GM10266 (cell line): ENCODE measurements around the gene METTL17.
A peak's percentile ranks its signal among the peaks of the same experiment; 100 is the strongest.
"Not testable (repeated sequence)": the region's sequence is repeated elsewhere in the genome, so short reads cannot be mapped to it uniquely, and the experiment has no call there.

Experiments used
- DNase-seq: peaks from one replicate; pipeline ENCODE4 v3.0.0; 2012; ENCODE audit errors: extremely low spot score
- TF ChIP-seq, protein P1 (sequence below): IDR thresholded peaks from 2 replicates; pipeline ENCODE4 v1.5.1; 2012; ENCODE audit warnings: mild to moderate bottlenecking, low read depth; ENCODE audit not compliant: control insufficient read depth, insufficient read depth; ENCODE audit errors: missing control alignments

The METTL17 gene

GRCh38 chr14:20998674-20999366 lies 9.0 kb downstream of the METTL17 start, which contains the start of gene SLC39A2:
Gene SLC39A2, plus strand, starts transcription at chr14:20999293. Its CDS starts 154 bp downstream, at chr14:20999447.
- TF ChIP-seq, protein P1, sequence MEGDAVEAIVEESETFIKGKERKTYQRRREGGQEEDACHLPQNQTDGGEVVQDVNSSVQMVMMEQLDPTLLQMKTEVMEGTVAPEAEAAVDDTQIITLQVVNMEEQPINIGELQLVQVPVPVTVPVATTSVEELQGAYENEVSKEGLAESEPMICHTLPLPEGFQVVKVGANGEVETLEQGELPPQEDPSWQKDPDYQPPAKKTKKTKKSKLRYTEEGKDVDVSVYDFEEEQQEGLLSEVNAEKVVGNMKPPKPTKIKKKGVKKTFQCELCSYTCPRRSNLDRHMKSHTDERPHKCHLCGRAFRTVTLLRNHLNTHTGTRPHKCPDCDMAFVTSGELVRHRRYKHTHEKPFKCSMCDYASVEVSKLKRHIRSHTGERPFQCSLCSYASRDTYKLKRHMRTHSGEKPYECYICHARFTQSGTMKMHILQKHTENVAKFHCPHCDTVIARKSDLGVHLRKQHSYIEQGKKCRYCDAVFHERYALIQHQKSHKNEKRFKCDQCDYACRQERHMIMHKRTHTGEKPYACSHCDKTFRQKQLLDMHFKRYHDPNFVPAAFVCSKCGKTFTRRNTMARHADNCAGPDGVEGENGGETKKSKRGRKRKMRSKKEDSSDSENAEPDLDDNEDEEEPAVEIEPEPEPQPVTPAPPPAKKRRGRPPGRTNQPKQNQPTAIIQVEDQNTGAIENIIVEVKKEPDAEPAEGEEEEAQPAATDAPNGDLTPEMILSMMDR = no peak
- DNase-seq = no peak

- TF ChIP-seq, protein P1 = no peak
- DNase-seq = no peak
Observed at GRCh38 chr14:20999591-20999990, 9.8 kb downstream of the METTL17 start.

GRCh38 chr14:21001218-21001617 lies 11.4 kb downstream of the METTL17 start:
- DNase-seq = no peak
- TF ChIP-seq, protein P1 = no peak

- TF ChIP-seq, protein P1 = no peak
- no peak for DNase-seq
Observed at GRCh38 chr14:21003788-21004346, 14.1 kb downstream of the METTL17 start.

DNA sequence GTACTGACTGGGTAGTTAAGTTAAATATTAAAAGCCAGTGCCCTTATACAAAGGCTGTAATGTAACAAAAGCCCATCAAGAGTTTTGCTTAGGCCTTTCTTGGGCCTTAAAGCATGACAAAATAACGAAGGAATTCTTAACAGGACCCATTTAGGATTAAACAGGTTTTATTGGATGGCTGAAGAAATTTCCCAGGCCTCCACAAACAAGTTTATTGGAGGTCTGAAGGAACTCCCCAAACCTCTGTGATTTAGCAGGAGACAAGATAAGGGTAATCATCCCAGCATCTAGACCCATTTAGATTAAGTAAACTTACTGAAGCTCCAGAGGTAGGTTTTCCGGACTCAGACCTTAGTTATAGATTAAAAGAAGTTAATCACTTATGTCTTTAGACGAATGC lies 19.9 kb downstream of the METTL17 start:
- DNase-seq = not testable (repeated sequence)

GRCh38 chr14:21011136-21011535 lies 21.4 kb downstream of the METTL17 start:
- TF ChIP-seq, protein P1 = no peak
- DNase-seq = no peak

DNA sequence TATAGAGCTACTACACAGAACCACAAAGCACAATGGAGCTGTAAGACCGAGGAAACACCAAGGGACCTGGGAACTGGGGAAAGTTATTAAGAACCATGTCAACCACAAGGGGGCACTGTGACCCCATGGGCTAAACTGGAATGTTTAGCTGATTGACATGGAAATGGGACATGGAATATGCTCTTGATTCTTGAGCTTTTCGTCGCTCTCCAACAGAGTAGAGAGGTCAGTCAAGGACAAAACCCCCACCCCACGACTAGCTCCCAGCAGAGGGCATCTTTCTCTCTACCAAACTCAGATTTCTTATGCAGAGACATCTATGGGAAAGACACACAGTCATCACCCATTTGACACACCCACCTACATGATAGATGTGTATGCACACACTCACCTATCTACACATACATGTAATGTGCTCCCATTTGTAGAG lies 25.0 kb downstream of the METTL17 start:
- peak; percentile 68 for DNase-seq
- TF ChIP-seq, protein P1 = peak; percentile 78

DNA sequence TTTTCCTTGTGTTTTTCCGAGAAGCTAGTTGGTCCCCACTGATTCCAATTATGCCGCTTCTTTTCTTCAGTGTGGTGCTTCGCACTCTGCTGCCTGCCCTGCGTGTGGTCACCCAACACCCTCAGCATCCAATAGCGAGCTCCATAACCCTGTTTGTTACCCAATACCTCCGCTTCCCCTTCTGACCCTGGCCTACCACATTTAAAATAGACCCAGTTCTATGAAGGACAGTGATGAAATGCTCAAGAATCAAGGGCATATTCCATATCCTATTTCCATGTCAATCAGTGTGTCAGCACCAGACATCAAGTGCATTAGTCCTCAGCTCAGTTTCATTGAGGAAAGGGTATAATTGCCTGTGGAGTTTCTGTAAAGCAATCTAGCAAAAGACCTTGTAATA lies 25.5 kb downstream of the METTL17 start:
- DNase-seq = no peak
- TF ChIP-seq, protein P1 = no peak
